GM19372 (cell line): Measurements from ENCODE around the gene ESRP2.

Source experiments
- ATAC-seq: cut with Tn5 transposase; IDR thresholded peaks from one replicate; pipeline ENCODE4 v1.9.1; 2021; ENCODE audit warnings: mild to moderate bottlenecking, low read depth, moderate library complexity; ENCODE audit not compliant: unreplicated experiment

The ESRP2 gene

DNA sequence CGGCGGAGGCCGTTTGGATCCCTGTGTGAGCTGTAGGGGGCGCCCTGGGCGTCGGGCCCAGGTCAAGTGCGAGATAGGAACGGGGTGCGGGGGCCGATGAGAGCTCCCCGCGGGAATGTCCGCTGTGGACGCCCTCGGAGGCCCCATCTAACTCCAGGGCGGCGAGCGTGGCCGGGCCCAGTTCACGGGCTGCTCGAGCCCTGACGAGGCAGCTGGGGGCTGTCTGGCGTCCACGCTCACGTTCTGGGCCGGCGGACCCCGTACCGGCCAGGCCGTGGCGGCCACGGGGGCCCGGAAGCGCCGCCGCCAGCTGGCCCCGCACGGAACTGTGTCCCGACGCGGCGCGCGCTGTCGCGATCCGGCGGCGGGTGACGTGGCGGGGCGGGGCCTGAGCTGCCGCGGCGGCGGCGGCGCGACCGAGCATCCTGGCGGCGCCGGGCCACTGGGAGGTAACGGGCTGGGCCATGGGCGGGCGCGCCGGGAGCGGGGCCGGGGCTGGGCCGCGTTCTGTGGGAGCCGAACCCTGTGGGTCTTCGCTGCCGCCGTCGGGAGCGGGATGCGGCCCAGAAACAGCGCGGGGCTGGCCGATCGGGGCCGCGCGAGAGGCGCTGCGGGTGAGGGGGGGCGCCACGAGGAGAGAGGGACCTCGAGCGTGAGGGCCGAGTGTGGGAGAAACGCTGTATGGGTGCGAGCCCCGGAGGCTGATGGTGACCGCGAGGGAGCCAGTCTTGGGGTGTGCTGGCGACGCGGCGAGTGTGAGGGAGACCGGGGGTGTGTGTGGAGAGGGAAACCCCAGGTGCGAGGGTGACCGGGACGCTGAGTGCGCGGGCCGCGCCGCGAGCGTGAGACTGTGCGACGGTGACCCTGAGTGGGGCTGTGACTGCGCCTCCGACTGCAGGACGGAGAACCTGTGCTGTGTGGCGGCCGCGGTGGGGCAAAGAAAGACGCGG lies 28.5 kb upstream of the ESRP2 start, which contains the start of gene SLC7A6:
SLC7A6 (plus strand) TSS at position 399 of the 950 bp plus-strand sequence. CDS start 10,201 bp downstream, outside the sequence.
- ATAC-seq = peak; percentile 58

DNA sequence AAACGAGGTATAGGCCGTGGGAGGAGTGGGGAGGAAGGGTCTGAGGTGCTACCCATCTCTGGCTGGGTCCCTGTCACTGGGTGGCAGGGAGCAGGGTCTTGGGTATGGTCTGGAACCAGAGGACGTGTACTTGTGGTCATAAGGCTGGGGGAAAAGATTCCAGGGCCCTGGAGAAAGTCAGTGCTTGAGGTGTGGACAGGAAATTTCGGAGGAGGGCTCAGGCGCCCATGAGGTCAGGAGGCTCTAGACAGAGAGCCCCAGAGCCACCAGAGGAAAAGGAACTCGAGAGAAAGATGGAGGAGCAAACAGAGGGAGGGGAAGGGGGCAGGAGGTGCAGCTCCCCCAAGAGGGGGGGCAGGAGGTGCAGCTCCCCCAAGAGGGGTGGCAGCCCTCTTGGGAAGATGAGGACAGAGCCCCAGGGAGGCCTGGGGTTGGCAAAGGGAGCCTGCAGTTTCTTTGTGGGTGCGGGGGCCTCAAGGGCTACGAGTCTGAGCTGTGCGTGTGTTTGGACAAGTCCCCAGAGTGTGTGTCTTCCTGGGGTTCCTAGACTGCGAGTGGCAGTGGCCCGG lies 27.7 kb upstream of the ESRP2 start:
- ATAC-seq = no peak

DNA sequence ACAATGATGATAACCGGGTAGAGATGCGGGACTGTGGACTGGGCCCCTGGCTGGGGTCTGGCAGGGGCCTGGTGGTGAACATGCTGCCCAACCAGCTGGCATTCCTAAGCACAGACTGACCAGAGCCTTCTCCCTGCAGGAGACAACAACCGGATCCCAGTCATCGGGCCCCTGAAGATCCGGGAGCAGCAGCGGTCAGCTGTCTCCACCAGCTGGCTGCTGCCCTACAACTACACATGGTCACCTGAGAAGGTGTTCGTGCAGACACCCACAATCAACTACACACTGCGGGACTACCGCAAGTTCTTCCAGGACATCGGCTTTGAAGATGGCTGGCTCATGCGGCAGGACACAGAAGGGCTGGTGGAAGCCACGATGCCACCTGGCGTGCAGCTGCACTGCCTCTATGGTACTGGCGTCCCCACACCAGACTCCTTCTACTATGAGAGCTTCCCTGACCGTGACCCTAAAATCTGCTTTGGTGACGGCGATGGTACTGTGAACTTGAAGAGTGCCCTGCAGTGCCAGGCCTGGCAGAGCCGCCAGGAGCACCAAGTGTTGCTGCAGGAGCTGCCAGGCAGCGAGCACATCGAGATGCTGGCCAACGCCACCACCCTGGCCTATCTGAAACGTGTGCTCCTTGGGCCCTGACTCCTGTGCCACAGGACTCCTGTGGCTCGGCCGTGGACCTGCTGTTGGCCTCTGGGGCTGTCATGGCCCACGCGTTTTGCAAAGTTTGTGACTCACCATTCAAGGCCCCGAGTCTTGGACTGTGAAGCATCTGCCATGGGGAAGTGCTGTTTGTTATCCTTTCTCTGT lies 23.3 kb upstream of the ESRP2 start:
- no peak for ATAC-seq

DNA sequence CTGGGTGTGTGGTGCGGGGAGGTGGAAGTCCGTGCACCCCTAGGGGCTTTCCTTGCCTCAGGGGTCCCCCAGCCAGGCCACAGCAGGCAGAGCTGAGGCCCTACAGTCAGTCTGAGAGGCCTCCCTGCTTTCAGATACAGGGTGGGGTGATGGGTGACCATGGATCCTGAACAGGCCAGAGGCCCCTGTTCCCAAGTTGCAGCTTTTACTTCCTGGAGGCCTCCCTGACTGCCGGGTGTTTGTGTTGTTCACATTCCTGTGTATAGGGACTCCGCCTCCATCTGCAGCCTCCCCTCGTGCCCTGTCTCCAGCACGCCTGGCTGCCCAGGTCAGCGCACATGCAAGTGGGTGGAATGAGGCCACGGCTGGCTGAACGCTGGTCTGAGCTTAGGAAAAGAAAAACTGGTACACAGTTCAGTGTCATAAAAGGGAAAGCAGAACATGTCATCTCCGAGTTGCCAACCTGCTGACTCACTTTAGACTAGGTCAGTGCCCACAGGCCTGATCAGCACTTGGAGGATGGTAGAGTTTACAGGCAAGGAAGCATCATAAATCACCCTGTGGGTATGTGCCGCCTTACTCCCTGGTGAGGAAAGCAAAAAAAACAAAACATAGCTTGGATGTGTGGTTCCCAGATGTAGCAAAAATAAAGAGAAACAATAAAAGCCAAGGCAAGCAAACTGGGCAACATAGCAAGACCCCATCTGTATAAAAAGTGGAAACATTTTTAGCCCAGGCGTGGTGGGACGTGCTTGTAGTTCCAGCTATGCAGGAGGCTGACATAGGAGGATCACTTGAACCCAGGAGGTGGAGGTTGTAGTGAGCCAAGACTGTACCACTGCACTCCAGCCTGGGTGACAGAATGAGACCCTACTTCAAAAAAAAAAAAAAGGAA lies 22.2 kb upstream of the ESRP2 start:
- no peak for ATAC-seq

DNA sequence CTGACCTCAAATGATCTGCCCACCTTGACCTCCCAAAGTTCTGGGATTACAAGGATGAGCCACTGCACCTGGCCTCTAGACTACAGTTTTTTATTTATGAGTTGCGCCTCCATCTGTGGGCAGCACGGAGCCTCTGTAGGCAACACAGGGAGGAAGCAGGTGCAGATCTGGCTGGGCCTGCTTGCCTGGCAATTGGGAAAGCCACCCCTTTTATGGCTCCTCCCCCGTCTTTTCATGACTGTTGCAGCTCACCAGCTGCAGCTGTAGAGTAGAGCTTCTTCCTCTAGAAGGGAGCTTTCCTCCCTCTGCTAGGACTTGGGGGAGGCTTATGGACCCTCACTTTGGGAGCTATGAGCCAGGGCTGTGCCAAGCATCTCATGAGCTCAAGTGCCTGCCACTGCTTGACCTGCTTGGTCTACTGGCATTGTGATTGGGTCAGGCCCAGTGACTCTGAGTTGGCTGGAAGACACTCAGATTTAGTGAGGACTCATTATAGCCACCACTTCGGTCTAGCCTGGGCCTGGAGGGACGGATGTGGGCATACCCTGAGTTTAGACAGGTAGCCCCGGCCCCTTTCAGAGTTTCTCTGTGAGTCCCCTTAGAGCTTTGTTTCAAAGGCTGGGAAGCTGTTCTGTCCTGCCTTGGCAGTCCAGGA lies 21.5 kb upstream of the ESRP2 start:
- peak; percentile 68 for ATAC-seq

- no peak for ATAC-seq
Observed at GRCh38 chr16:68255712-68256111, 19.8 kb upstream of the ESRP2 start.

- no peak for ATAC-seq
Observed at GRCh38 chr16:68253721-68254120, 17.8 kb upstream of the ESRP2 start.

GRCh38 chr16:68252383-68252782 lies 16.5 kb upstream of the ESRP2 start:
- ATAC-seq = no peak

- no peak for ATAC-seq
Observed at GRCh38 chr16:68251832-68252231, 15.9 kb upstream of the ESRP2 start.

- no peak for ATAC-seq
Observed at GRCh38 chr16:68250951-68251350, 15.0 kb upstream of the ESRP2 start.

DNA sequence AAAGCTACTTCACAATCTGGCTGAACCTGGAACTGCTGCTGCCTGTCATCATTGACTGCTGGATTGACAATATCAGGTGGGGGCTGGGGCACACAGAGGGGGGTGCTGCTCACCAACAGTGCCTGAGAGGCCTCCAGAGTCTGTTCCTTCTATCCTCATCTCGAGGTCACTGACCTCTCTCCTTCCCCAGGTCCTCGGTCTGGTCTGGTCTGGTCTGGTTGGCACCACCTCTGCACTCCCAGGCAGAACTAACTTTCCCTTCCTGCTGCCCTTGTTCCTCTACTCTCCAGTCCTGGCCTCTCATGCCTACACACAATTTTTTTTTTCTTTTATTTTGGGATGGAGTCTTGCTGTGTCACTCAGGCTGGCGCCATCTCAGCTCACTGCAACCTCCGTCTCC lies 13.4 kb upstream of the ESRP2 start:
- no peak for ATAC-seq

GRCh38 chr16:68247932-68248331 lies 12.0 kb upstream of the ESRP2 start:
- ATAC-seq = no peak

- ATAC-seq = no peak
Observed at GRCh38 chr16:68247400-68247799, 11.5 kb upstream of the ESRP2 start.

GRCh38 chr16:68246666-68247065 lies 10.7 kb upstream of the ESRP2 start:
- no peak for ATAC-seq

DNA sequence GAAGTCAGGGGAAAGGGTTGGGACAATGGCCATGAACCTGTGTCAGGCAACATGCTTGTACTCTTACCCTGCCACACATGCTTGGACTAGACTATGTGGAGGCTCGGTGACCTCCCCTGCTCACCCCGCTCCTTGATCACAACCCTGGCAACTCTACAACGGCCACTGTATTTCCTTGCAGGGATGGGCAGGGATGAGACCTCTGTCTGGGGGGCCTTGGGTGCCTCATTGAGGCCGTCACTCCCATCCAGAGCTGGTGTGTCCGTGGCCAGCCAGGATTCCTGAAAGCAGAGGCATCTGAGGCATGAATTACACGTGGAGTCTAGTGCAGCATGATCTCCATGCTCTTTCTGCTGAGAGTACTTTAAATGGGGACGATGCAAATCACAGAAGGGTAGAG lies 10.2 kb upstream of the ESRP2 start:
- ATAC-seq = no peak

- ATAC-seq = peak; percentile 90
Observed at GRCh38 chr16:68244903-68245853, 9.3 kb upstream of the ESRP2 start, which contains the start of gene PLA2G15. PLA2G15 (plus strand) TSS chr16:68245373; CDS start chr16:68245427, 54 bp downstream.

DNA sequence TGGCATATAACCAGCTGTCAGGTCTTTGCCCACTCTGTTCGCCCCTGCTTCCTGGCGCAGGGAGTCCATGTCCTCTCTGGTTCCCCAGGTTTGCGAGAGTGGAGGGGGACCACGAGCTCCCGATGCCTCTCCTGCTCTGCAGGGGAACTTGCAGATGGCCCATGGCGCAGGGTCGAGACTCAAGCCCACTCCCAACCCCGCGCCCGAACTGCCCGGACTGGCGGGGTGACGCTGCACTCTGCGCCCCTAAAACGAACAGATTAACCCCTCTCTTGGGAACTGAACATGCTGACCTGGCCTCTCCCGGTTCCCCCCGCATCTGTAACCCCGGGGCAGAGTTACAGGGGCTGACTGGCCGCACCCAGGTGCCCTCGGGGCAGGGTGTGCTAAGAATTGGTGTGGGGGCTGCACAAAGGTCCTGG lies 8.6 kb upstream of the ESRP2 start:
- ATAC-seq = no peak
